Ishikawa (cell line): Measurements from ENCODE around the gene STXBP1.

Experiments
- CEBPB ChIP-seq: IDR thresholded peaks from 2 replicates; pipeline ENCODE4 v1.6.1; 2012
- CREB1 ChIP-seq: IDR thresholded peaks from 2 replicates; pipeline ENCODE4 v1.6.1; 2012; ENCODE audit warnings: low read depth
- EGR1 ChIP-seq: IDR thresholded peaks from 2 replicates; pipeline ENCODE4 v1.6.1; 2012
- EP300 ChIP-seq: IDR thresholded peaks from 2 replicates; pipeline ENCODE4 v1.6.1; 2012; ENCODE audit warnings: borderline replicate concordance
- FOXM1 ChIP-seq: IDR thresholded peaks from 2 replicates; pipeline ENCODE4 v1.6.1; 2012; ENCODE audit warnings: low read depth, borderline replicate concordance
- MAX ChIP-seq: IDR thresholded peaks from 2 replicates; pipeline ENCODE4 v1.6.1; 2012
- NFIC ChIP-seq: IDR thresholded peaks from 2 replicates; pipeline ENCODE4 v1.6.1; 2012
- RAD21 ChIP-seq: IDR thresholded peaks from 2 replicates; pipeline ENCODE4 v1.6.1; 2012; ENCODE audit warnings: low read depth
- REST ChIP-seq: IDR thresholded peaks from 2 replicates; pipeline ENCODE4 v1.6.1; 2012; ENCODE audit warnings: low read depth, mild to moderate bottlenecking
- TAF1 ChIP-seq: IDR thresholded peaks from 2 replicates; pipeline ENCODE4 v1.6.1; 2012; ENCODE audit warnings: low read depth, mild to moderate bottlenecking
- TCF12 ChIP-seq: IDR thresholded peaks from 2 replicates; pipeline ENCODE4 v1.6.1; 2012; ENCODE audit warnings: low read depth
- TEAD4 ChIP-seq: IDR thresholded peaks from 2 replicates; pipeline ENCODE4 v1.6.1; 2012
- USF1 ChIP-seq: IDR thresholded peaks from 2 replicates; pipeline ENCODE4 v1.6.1; 2012
- YY1 ChIP-seq: IDR thresholded peaks from 2 replicates; pipeline ENCODE4 v1.6.1; 2012; ENCODE audit warnings: low read depth
- ZBTB7A ChIP-seq: IDR thresholded peaks from 2 replicates; pipeline ENCODE4 v1.6.1; 2012; ENCODE audit warnings: low read depth

The STXBP1 gene

GRCh38 chr9:127629468-127630081, 17.5 kb downstream of the STXBP1 start:
- TF ChIP-seq USF1, result no peak
- no peak for TF ChIP-seq CREB1
- no peak for TF ChIP-seq CEBPB
- TF ChIP-seq EP300, result no peak
- TF ChIP-seq TCF12, result no peak
- no peak for TF ChIP-seq YY1
- TF ChIP-seq TAF1, result no peak
- no peak for TF ChIP-seq RAD21
- TF ChIP-seq NFIC, result no peak

GRCh38 chr9:127633216-127633862, 21.3 kb downstream of the STXBP1 start:
- no peak for TF ChIP-seq TEAD4
- TF ChIP-seq FOXM1, result no peak
- TF ChIP-seq YY1, result no peak
- no peak for TF ChIP-seq RAD21

GRCh38 chr9:127634021-127634420, 21.9 kb downstream of the STXBP1 start:
- no peak for TF ChIP-seq MAX
- TF ChIP-seq FOXM1, result no peak
- no peak for TF ChIP-seq TEAD4
- TF ChIP-seq CREB1, result no peak
- no peak for TF ChIP-seq YY1
- TF ChIP-seq EGR1, result no peak
- TF ChIP-seq TCF12, result no peak
- TF ChIP-seq TAF1, result no peak
- TF ChIP-seq USF1, result no peak
- no peak for TF ChIP-seq NFIC
- TF ChIP-seq REST, result no peak
- no peak for TF ChIP-seq CEBPB
- TF ChIP-seq EP300, result no peak
- no peak for TF ChIP-seq RAD21

- TF ChIP-seq EP300, result no peak
- TF ChIP-seq EGR1, result no peak
- peak; percentile 51 for TF ChIP-seq RAD21
Observed at GRCh38 chr9:127634698-127635097, 22.6 kb downstream of the STXBP1 start.

- TF ChIP-seq REST (no peak), USF1 (no peak)
Observed at GRCh38 chr9:127635201-127635735, 23.2 kb downstream of the STXBP1 start.

- TF ChIP-seq ZBTB7A (no peak), CEBPB (peak; percentile 64), FOXM1 (no peak)
Observed at GRCh38 chr9:127637322-127637847, 25.3 kb downstream of the STXBP1 start.
